BLaER1 treated with 17β-estradiol and CSF1 and Interleukin-3, amounts not matched to agents 10 nM and 100 nM (cell line): ENCODE data around the gene ADCY1.
A peak's percentile ranks its signal among the peaks of the same experiment; 100 is the strongest.

Experiments
- H3K27ac ChIP-seq, 11 experiments: shearing (Covaris generic); formaldehyde crosslinking; 2 replicates each; pipeline ENCODE4 v1.8.1; 2022
- H3K27me3 ChIP-seq, 11 experiments: shearing (Covaris generic); formaldehyde crosslinking; 2 replicates each; pipeline ENCODE4 v1.8.1; 2022
- H3K36me3 ChIP-seq, 11 experiments: shearing (Covaris generic); formaldehyde crosslinking; 2 replicates each; pipeline ENCODE4 v1.8.1; 2022
- H3K4me1 ChIP-seq, 10 experiments: shearing (Covaris generic); formaldehyde crosslinking; 2 replicates each; pipeline ENCODE4 v1.8.1; 2022
- H3K4me2 ChIP-seq, 11 experiments: shearing (Covaris generic); formaldehyde crosslinking; 2 replicates each; pipeline ENCODE4 v1.8.1; 2022
- H3K4me3 ChIP-seq, 10 experiments: shearing (Covaris generic); formaldehyde crosslinking; 2 replicates each; pipeline ENCODE4 v1.8.1; 2022
- H3K9ac ChIP-seq, 11 experiments: shearing (Covaris generic); formaldehyde crosslinking; 2 replicates each; pipeline ENCODE4 v1.8.1; 2022
- H3K9me3 ChIP-seq, 11 experiments: shearing (Covaris generic); formaldehyde crosslinking; replicated peaks in 1 of 11; 2 replicates each; pipeline ENCODE4 v1.8.1; 2022
- H4K20me1 ChIP-seq, 11 experiments: shearing (Covaris generic); formaldehyde crosslinking; 2 replicates each; pipeline ENCODE4 v1.8.1; 2022
- Cebpa-rat ChIP-seq, 11 experiments: shearing (Covaris generic); IDR thresholded peaks; 2 replicates each; pipeline ENCODE4 v1.8.1; 2022

Gene ADCY1

GRCh38 chr7:45638916-45639315 lies 64.7 kb downstream of the ADCY1 start:
- Histone ChIP-seq H3K27ac (no peak overlapping the region), H3K27me3 (no peaks in the 10 kb centered on the region), H3K9me3 (no peaks in the 10 kb centered on the region; a peak in 1 of 22 replicates), H3K4me3 (no peak overlapping the region), H4K20me1 (no peaks in the 10 kb centered on the region), H3K36me3 (no peaks in the 10 kb centered on the region), H3K4me2 (no peak overlapping the region), H3K4me1 (peaks cover 0 to 7% (median 0%) of the 10 kb centered on the region in 10 experiments; a peak in 4 of 20 replicates), H3K9ac (no peak overlapping the region)
- TF ChIP-seq Cebpa-rat (IDR thresholded peaks at IDR 0.05) = no peak

DNA sequence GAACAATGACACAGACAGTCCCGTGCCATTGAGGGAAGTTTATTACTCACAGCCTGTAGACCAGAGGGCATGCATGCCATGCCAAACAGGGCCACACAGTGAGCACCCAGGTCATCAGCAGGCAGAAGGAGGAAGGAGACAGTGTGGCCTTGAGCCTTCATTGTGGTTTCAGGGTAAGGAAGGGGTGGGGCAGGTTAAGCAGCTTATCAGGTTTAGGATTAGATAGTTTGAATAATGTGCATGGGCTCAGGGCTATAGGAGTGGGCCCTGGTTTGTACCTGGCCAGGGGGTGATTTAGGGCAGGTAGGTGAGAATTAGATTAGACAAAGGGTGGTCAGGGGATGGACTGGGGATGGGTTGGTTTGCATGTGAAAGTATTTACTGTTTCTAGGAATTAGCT lies 67.9 kb downstream of the ADCY1 start:
- no peaks in the 10 kb centered on the region for H3K36me3 ChIP-seq
- no peak overlapping the region for H3K9ac ChIP-seq
- no peaks in the 10 kb centered on the region for H3K27me3 ChIP-seq
- no peak overlapping the region for H3K4me2 ChIP-seq
- H3K4me1 ChIP-seq = peaks cover 0 to 8% (median 0%) of the 10 kb centered on the region in 10 experiments; a peak in 4 of 20 replicates
- no peak overlapping the region for H3K4me3 ChIP-seq
- H3K9me3 ChIP-seq = no peaks in the 10 kb centered on the region; a peak in 1 of 22 replicates
- H3K27ac ChIP-seq = no peak overlapping the region
- TF ChIP-seq Cebpa-rat (IDR thresholded peaks at IDR 0.05) = no peak
- no peaks in the 10 kb centered on the region for H4K20me1 ChIP-seq

GRCh38 chr7:45643630-45644029 lies 69.5 kb downstream of the ADCY1 start:
- Histone ChIP-seq H3K27ac (no peak overlapping the region), H3K4me2 (peak overlapping the region in 4 of 11 experiments; percentile 19 to 37 (median 36); a peak in 4 of 22 replicates), H4K20me1 (no peaks in the 10 kb centered on the region), H3K9ac (no peak overlapping the region), H3K4me1 (peaks cover 0 to 8% (median 0%) of the 10 kb centered on the region in 10 experiments; a peak in 4 of 20 replicates), H3K36me3 (no peaks in the 10 kb centered on the region), H3K4me3 (no peak overlapping the region), H3K27me3 (no peaks in the 10 kb centered on the region), H3K9me3 (no peaks in the 10 kb centered on the region; a peak in 1 of 22 replicates)
- no peak for TF ChIP-seq Cebpa-rat (IDR thresholded peaks at IDR 0.05)

- Histone ChIP-seq H3K9ac (no peak overlapping the region), H3K4me2 (no peak overlapping the region), H3K9me3 (no peaks in the 10 kb centered on the region; a peak in 1 of 22 replicates), H3K27me3 (no peaks in the 10 kb centered on the region), H4K20me1 (no peaks in the 10 kb centered on the region), H3K27ac (no peak overlapping the region), H3K36me3 (no peaks in the 10 kb centered on the region), H3K4me1 (peaks cover 0 to 8% (median 0%) of the 10 kb centered on the region in 10 experiments; a peak in 4 of 20 replicates), H3K4me3 (no peak overlapping the region)
- no peak for TF ChIP-seq Cebpa-rat (IDR thresholded peaks at IDR 0.05)
Observed at GRCh38 chr7:45644237-45644636, 70.1 kb downstream of the ADCY1 start.

- no peaks in the 10 kb centered on the region; a peak in 1 of 22 replicates for H3K9me3 ChIP-seq
- H4K20me1 ChIP-seq = no peaks in the 10 kb centered on the region
- no peaks in the 10 kb centered on the region for H3K36me3 ChIP-seq
- no peaks in the 10 kb centered on the region for H3K27me3 ChIP-seq
- no peak overlapping the region for H3K4me2 ChIP-seq
- H3K4me3 ChIP-seq = no peak overlapping the region
- H3K9ac ChIP-seq = no peak overlapping the region
- peaks cover under 1 to 9% (median 1%) of the 10 kb centered on the region in 10 experiments; a peak in 19 of 20 replicates for H3K4me1 ChIP-seq
- no peak overlapping the region for H3K27ac ChIP-seq
- no peak for TF ChIP-seq Cebpa-rat (IDR thresholded peaks at IDR 0.05)
Observed at GRCh38 chr7:45645141-45645969, 71.2 kb downstream of the ADCY1 start.

GRCh38 chr7:45646207-45646821 lies 72.1 kb downstream of the ADCY1 start:
- H3K27ac ChIP-seq = no peak overlapping the region
- no peak overlapping the region for H3K4me3 ChIP-seq
- no peak overlapping the region for H3K4me2 ChIP-seq
- H4K20me1 ChIP-seq = no peaks in the 10 kb centered on the region
- no peak overlapping the region for H3K9ac ChIP-seq
- no peaks in the 10 kb centered on the region for H3K9me3 ChIP-seq
- no peak for TF ChIP-seq Cebpa-rat (IDR thresholded peaks at IDR 0.05)
- H3K36me3 ChIP-seq = no peaks in the 10 kb centered on the region
- H3K27me3 ChIP-seq = no peaks in the 10 kb centered on the region
- peaks cover 10 to 19% (median 11%) of the 10 kb centered on the region in 10 experiments for H3K4me1 ChIP-seq

DNA sequence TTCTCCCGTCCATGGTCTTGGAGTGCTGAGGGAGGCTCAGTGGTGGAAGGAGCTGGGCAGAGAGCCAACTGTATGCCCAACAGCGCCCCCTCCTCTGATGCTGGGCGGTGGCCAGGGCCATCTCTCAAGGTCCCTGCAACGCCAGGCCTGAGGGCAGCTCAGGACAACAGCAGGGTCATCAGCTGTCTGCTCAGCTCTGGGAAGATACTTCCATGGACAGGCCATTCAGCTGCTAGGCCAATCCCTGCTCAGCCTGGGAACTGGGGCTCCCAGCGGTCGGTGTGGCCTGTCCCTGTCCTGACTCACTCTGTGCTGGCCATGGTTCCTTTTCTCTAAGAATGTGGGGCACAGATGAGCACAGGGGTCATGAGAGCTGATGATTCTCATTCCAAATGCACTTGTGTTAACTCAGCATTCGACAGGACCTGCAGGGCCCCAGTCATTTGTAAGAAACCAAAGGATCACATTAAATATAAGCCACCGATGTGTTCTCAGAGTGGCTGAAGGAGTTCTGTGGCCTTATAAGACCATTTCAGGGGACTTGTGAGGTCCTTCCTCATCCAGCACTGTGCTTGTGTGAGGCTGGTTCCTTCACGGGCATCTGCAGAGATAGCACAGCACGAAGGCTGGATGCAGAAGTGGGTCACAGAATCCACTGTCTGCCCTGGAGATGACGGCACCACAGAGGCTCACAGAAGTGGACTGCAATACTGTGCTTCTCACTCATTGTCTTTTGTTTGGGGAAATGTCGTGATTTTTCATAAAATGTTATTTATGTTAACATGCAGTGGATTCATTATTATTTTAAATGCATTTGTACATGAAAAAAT lies 73.0 kb downstream of the ADCY1 start:
- Histone ChIP-seq H3K27ac (no peak overlapping the region), H3K4me1 (peaks cover 10 to 22% (median 14%) of the 10 kb centered on the region in 10 experiments), H3K27me3 (no peaks in the 10 kb centered on the region), H3K9ac (no peak overlapping the region), H3K36me3 (no peaks in the 10 kb centered on the region), H3K4me2 (no peak overlapping the region), H4K20me1 (no peaks in the 10 kb centered on the region), H3K4me3 (no peak overlapping the region), H3K9me3 (no peaks in the 10 kb centered on the region)
- TF ChIP-seq Cebpa-rat (IDR thresholded peaks at IDR 0.05) = no peak

DNA sequence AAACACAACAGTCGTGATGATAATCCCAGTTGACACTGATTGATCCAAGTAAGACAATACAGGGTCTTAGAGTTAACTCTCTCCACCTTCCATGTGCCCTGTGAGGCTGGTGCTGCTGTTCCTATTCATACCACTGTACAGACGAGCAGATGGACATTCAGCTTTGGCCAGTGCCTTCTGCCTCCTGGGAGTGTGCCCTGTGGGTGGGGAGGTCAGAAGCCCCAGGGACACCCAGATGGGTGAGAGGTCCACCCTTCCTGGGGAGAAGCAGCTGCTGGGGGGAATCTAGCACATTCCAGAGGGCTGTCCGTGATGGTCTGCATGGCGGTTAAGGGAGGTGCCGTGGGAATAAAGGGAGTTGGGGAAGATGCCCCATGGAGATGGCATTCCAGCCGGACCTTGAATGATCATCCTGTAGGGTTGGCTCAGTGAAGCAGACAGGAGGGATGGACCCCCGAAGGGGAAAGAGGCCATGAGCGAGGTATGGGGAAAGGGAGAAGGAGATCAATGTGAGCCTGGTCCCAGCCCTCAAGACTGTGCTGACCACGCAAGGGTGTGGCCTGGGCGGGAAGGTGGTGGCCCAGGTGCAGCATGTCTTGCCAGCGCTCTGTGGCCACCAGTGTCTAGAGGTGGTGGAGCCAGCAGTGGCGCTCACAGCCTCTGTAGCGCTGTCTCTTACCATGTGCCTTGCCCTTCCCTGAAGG lies 74.0 kb downstream of the ADCY1 start:
- H3K27ac ChIP-seq = no peak overlapping the region
- no peak overlapping the region for H3K9ac ChIP-seq
- no peaks in the 10 kb centered on the region for H3K27me3 ChIP-seq
- H3K4me2 ChIP-seq = no peak overlapping the region
- TF ChIP-seq Cebpa-rat (IDR thresholded peaks at IDR 0.05) = no peak
- no peaks in the 10 kb centered on the region for H3K9me3 ChIP-seq
- H3K36me3 ChIP-seq = no peaks in the 10 kb centered on the region
- peaks cover 10 to 22% (median 14%) of the 10 kb centered on the region in 10 experiments for H3K4me1 ChIP-seq
- no peaks in the 10 kb centered on the region for H4K20me1 ChIP-seq
- H3K4me3 ChIP-seq = no peak overlapping the region

DNA sequence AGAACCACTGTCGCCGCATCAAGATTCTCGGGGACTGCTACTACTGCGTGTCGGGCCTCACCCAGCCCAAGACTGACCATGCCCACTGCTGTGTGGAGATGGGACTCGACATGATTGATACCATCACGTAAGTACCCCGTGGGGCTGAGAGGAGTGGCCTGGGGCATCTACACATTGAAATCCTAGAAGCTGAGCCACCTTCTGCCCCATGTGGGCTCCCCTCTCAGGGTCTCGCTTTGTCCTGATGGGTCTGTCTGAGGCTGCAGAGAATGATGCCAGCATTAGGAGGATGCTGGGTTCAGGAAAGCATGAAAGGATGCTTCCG lies 74.5 kb downstream of the ADCY1 start:
- H3K27ac ChIP-seq = no peak overlapping the region
- no peak overlapping the region for H3K9ac ChIP-seq
- H3K27me3 ChIP-seq = no peaks in the 10 kb centered on the region
- no peaks in the 10 kb centered on the region for H4K20me1 ChIP-seq
- no peaks in the 10 kb centered on the region for H3K9me3 ChIP-seq
- H3K4me2 ChIP-seq = no peak overlapping the region
- TF ChIP-seq Cebpa-rat (IDR thresholded peaks at IDR 0.05) = no peak
- H3K4me1 ChIP-seq = peaks cover 10 to 18% (median 14%) of the 10 kb centered on the region in 10 experiments
- H3K36me3 ChIP-seq = no peaks in the 10 kb centered on the region
- H3K4me3 ChIP-seq = no peak overlapping the region
